GM21390 (cell line): ENCODE results near the gene INTS11.

Experiments used
- ATAC-seq: cut with Tn5 transposase; IDR thresholded peaks from one replicate; pipeline ENCODE4 v1.9.1; 2021; ENCODE audit not compliant: unreplicated experiment

Gene INTS11

DNA sequence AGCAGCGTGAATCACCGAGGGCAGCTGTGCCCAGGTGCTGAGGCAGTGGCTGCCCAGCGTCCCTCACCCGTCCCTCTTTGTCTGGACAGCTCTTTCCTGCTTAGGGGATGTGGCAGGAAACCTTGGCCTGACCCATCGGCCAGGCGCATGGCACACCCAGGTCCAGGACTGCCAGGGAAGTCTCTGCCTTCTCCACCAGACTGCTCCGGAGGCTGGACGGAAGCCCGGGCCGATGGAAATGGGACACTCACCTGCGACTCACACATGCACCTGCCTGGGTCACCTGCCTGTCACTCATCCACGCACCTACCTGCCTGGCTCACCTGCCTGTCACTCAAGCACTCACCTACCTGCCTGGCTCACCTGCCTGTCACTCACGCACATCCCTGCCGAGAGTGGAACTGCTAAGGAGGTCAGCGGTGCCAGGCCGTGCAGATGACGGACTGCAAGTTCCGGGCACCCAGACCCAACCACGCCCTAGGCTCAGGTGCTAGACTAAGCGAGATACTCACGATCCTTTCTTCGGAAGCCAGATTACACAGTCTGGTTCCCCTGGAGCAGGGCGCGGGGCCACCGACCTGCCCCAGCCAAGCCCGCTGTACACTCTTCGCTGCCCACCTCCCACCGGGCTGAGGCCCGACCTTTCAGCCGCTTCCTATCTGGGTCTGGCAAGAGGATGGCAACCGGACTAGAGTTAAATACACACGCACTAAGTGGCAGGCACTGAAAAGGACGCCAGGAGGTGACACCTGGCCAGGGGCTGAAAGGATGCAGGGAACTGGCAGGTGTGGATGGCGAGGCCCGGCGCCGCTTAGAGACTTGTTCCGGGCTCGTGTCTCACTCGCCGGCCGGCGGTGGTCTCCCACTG is 51.9 kb downstream of the INTS11 start:
- no peak for ATAC-seq

DNA sequence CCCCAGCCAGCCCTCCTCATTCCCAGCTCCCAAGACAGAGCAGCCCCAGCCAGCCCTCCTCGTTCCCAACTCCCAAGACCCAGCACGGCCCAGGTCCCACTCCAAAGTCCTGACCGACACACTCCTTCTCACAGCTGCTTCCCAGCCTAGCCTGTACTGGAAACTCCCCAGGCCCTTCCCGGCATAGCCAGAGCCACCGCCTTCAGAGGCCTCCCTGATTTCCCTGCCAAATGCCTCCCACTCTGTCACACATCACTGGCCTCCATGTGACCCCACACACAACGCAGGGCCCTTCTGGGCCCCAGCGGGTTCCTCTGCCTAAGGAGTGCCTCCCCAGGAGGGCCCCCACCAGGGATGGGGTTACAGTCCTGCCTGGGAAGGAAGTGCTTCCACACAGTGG is 53.6 kb downstream of the INTS11 start:
- no peak for ATAC-seq

DNA sequence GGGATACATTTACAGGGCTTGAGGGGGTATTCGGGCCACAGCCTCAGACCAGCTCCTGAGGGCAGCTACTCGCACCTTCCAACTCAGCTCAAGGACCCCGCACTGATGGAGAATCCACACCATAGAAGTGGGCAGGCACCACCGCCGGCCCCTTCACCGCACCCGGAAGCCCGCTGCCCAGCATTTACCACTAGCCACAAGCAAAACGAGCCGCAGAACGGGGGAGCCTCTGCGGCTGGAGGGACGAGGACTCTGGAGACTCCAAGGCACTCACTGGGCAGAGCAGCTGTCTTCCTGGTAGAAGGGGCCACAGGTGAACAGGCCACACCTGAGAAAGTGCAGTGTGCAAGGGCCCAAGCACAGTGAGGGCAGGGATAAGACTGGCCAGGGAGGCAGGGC is 56.2 kb downstream of the INTS11 start:
- no peak for ATAC-seq

DNA sequence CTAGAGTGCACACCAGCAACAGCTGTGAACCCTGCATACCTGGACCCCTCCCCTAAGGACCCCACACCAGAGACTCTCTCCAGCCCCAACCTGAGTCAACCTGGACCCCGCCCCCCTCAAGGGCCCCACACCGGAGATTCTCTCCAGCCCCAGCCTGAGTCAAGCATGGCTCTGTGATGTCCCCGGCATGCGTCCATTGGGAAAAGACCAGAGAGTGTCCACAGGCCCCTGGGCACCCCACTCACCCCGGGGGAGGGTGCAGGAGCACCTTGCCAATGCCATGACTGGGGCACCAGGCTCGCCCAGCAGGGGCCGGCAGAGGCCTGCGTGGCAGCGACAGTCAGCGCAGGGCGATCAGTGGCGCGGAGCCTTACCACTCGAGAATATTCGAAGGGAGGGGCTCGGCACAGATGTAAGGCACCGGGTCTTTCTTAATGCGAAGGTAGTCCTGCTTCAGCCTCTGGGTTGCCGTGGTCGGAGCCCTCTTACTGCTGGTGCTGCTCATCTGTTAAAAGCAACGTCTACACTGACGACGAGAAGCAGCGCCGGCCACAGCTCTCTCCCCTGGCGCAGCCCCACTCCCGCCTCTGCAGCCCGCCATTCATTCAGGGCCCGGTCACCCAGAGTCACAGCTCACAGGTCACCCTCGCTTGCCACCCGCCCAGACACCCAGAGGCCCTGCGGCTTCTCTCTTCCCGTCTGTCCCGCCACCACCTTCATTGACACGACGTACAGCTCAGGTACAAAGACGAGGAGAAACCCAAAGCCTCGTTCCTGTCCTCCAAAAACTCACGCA is 56.8 kb downstream of the INTS11 start:
- ATAC-seq, result no peak

DNA sequence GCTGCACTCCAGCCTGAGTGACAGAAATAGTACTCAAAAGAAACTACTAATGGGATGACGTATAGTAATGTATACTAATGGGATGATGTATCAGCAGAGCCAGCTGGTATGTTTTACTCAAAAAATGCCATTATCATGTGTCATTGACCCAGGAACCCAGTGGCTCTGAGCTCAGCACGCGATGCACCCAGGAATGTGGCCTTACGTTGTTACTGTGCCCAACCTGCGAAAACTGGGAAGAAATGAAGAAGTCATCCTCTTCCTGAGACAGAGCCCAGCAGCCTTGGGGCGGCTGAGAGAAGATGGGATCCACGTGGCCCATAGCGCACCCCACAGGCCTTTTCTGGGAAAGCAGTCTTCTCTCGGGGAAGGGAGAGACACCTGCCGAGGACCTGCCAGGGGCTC is 59.6 kb downstream of the INTS11 start:
- ATAC-seq, result no peak

DNA sequence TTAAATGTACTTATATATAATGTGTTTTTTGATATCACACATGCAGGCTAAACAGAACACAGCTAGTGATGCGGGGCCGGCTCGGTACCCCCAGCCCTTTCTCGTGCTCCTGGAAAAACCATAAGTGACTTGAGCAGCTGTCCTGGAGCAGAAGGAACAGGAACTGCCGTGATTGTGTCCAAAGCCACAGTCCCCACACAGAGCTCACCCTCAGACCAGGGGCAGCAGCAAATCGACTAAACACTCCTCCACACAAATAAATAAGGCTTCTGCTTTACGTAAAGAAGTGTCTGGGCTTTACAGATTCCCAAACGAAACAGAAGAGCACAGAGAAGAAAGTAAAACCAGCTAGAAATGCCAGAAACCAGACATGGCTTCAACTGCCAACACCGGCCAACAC is 60.4 kb downstream of the INTS11 start:
- no peak for ATAC-seq

DNA sequence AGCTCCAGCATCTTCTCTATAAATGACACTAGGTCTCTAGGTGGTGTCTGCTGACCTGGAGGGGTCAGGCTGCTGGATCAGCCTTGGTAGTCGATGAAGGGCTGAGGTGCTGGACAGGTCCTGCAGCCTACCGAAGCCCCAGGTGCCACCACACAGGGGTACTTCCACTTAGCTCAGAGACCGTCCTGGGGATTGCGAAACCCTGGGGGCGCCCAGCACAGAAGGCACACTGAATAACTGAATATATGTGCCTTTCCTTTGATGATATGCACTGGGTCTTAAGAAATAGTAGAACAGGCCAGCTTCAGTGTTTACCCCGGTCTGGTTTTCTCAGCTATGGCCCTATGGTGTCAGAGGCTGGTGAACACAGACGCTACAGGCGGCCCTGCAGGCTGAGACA is 61.7 kb downstream of the INTS11 start:
- ATAC-seq, result no peak

DNA sequence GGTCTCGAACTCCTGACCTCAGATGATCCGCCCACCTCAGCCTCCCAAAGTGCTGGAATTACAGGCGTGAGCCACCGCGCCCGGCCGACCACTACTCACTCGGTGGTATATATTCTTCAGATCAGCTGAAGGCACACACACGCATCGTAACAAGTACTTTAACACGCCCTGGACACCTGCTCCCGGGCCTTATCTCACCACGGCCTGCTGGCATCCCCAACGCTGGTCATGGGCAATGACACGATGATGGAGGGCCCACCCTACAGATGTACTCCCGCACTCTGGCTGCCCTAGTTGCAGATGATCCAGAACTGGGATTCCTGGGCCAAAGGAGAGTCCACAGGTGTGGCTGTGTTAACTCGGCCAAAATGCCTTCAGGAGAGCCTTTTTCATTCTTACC is 62.4 kb downstream of the INTS11 start:
- no peak for ATAC-seq
